HAP-1 (cell line): ENCODE data around the gene FAAP20.

ENCODE experiments used
- DNase-seq, 2 experiments: peaks; one replicate each; pipeline ENCODE4 v3.0.0-alpha.2; 2016 to 2020; ENCODE audit warnings: low spot score in 2 of 2
- H3K27me3 ChIP-seq: fragments of 250-450 bp; sonication (Bioruptor Pico); 2 replicates; pipeline ENCODE4 v1.5.1; 2020; ENCODE audit warnings: low read depth, mild to moderate bottlenecking, moderate library complexity
- H3K36me3 ChIP-seq: fragments of 250-450 bp; sonication (Bioruptor Pico); replicated peaks from 2 replicates; pipeline ENCODE4 v1.5.1; 2020; ENCODE audit warnings: mild to moderate bottlenecking
- H3K4me1 ChIP-seq: fragments of 250-450 bp; sonication (Bioruptor Pico); 2 replicates; pipeline ENCODE4 v1.5.1; 2020; ENCODE audit warnings: mild to moderate bottlenecking
- H3K4me3 ChIP-seq: fragments of 250-450 bp; sonication (Bioruptor Pico); 2 replicates; pipeline ENCODE4 v1.5.1; 2020; ENCODE audit warnings: mild to moderate bottlenecking, moderate library complexity
- H3K9me3 ChIP-seq: fragments of 250-450 bp; sonication (Bioruptor Pico); 2 replicates; pipeline ENCODE4 v1.5.1; 2020; ENCODE audit warnings: mild to moderate bottlenecking, moderate library complexity
- in situ Hi-C: fragments of 300-500 bp; cut with MboI; formaldehyde crosslinking; loops from 3 replicates; pipeline ENCODE4 v1.14.3; 2020; ENCODE audit warnings: low sequenced_read_pairs, inconsistent platforms, mixed read lengths

FAAP20 gene

GRCh38 chr1:2188336-2188735 lies 6.2 kb downstream of the FAAP20 start:
- H3K4me3 ChIP-seq: no peak overlapping the region
- H3K36me3 ChIP-seq: peaks cover 20% of the 10 kb centered on the region
- in situ Hi-C loops: loop anchor here (25.0 kb wide), 1 partner anchor 599 kb away; no protein-coding TSS in a partner anchor
- H3K9me3 ChIP-seq: no peaks in the 10 kb centered on the region
- peaks cover 4% of the 10 kb centered on the region; the same call in 1 of the 2 replicates for H3K4me1 ChIP-seq
- no peaks in the 10 kb centered on the region for H3K27me3 ChIP-seq
- no peak for DNase-seq

- in situ Hi-C loops: loop anchor here (25.0 kb wide), 1 partner anchor 600 kb away; no protein-coding TSS in a partner anchor
- Histone ChIP-seq H3K9me3 (no peaks in the 10 kb centered on the region), H3K36me3 (peaks cover 16% of the 10 kb centered on the region), H3K27me3 (no peaks in the 10 kb centered on the region), H3K4me1 (no peaks in the 10 kb centered on the region; the same call in 1 of the 2 replicates), H3K4me3 (no peak overlapping the region)
- DNase-seq: no peak
Observed at GRCh38 chr1:2187619-2188018, 7.0 kb downstream of the FAAP20 start.

GRCh38 chr1:2186901-2187300 lies 7.7 kb downstream of the FAAP20 start:
- in situ Hi-C loops: loop anchor here (25.0 kb wide), 1 partner anchor 600 kb away; no protein-coding TSS in a partner anchor
- Histone ChIP-seq H3K36me3 (peaks cover 9% of the 10 kb centered on the region; the same call in 1 of the 2 replicates), H3K4me3 (no peak overlapping the region), H3K9me3 (no peaks in the 10 kb centered on the region), H3K27me3 (no peaks in the 10 kb centered on the region), H3K4me1 (no peaks in the 10 kb centered on the region)
- DNase-seq: no peak

- H3K4me1 ChIP-seq: no peaks in the 10 kb centered on the region
- H3K27me3 ChIP-seq: no peaks in the 10 kb centered on the region
- DNase-seq: no peak
- no peak overlapping the region for H3K4me3 ChIP-seq
- H3K9me3 ChIP-seq: no peaks in the 10 kb centered on the region
- peaks cover 9% of the 10 kb centered on the region; the same call in 1 of the 2 replicates for H3K36me3 ChIP-seq
- in situ Hi-C loops: loop anchor here (25.0 kb wide), 1 partner anchor 601 kb away; no protein-coding TSS in a partner anchor
Observed at GRCh38 chr1:2185880-2186855, 8.4 kb downstream of the FAAP20 start.

- H3K36me3 ChIP-seq: peaks cover 5% of the 10 kb centered on the region; the same call in 1 of the 2 replicates
- no peak overlapping the region for H3K4me3 ChIP-seq
- H3K27me3 ChIP-seq: no peaks in the 10 kb centered on the region
- in situ Hi-C loops: loop anchor here (25.0 kb wide), 1 partner anchor 602 kb away; no protein-coding TSS in a partner anchor
- H3K9me3 ChIP-seq: no peaks in the 10 kb centered on the region
- no peak for DNase-seq
- no peaks in the 10 kb centered on the region for H3K4me1 ChIP-seq
Observed at GRCh38 chr1:2184934-2185333, 9.6 kb downstream of the FAAP20 start.

GRCh38 chr1:2184531-2184930 lies 10.0 kb downstream of the FAAP20 start:
- Histone ChIP-seq H3K27me3 (no peaks in the 10 kb centered on the region), H3K9me3 (no peaks in the 10 kb centered on the region), H3K36me3 (peaks cover 5% of the 10 kb centered on the region; the same call in 1 of the 2 replicates), H3K4me1 (no peaks in the 10 kb centered on the region), H3K4me3 (no peak overlapping the region)
- DNase-seq: no peak
- in situ Hi-C loops: loop anchor here (25.0 kb wide), 1 partner anchor 603 kb away; no protein-coding TSS in a partner anchor

GRCh38 chr1:2183937-2184334 lies 10.6 kb downstream of the FAAP20 start:
- H3K4me3 ChIP-seq: no peak overlapping the region
- H3K27me3 ChIP-seq: no peaks in the 10 kb centered on the region
- no peaks in the 10 kb centered on the region for H3K9me3 ChIP-seq
- H3K4me1 ChIP-seq: no peaks in the 10 kb centered on the region
- peaks cover 5% of the 10 kb centered on the region; the same call in 1 of the 2 replicates for H3K36me3 ChIP-seq
- in situ Hi-C loops: loop anchor here (25.0 kb wide), 1 partner anchor 603 kb away; no protein-coding TSS in a partner anchor
- no peak for DNase-seq

- DNase-seq: no peak
- H3K4me3 ChIP-seq: no peak overlapping the region
- H3K36me3 ChIP-seq: peaks cover 8% of the 10 kb centered on the region; the same call in 1 of the 2 replicates
- no peaks in the 10 kb centered on the region for H3K27me3 ChIP-seq
- no peaks in the 10 kb centered on the region for H3K4me1 ChIP-seq
- in situ Hi-C loops: loop anchor here (25.0 kb wide), 1 partner anchor 605 kb away; no protein-coding TSS in a partner anchor
- no peaks in the 10 kb centered on the region for H3K9me3 ChIP-seq
Observed at GRCh38 chr1:2182376-2182775, 12.2 kb downstream of the FAAP20 start.

GRCh38 chr1:2181752-2182151 lies 12.8 kb downstream of the FAAP20 start:
- Histone ChIP-seq H3K27me3 (no peaks in the 10 kb centered on the region), H3K9me3 (no peaks in the 10 kb centered on the region), H3K4me3 (no peak overlapping the region), H3K4me1 (no peaks in the 10 kb centered on the region), H3K36me3 (peaks cover 8% of the 10 kb centered on the region; the same call in 1 of the 2 replicates)
- DNase-seq: no peak
- in situ Hi-C loops: loop anchor here (25.0 kb wide), 1 partner anchor 606 kb away; no protein-coding TSS in a partner anchor

GRCh38 chr1:2181271-2181670 lies 13.3 kb downstream of the FAAP20 start:
- H3K4me3 ChIP-seq: no peak overlapping the region
- H3K4me1 ChIP-seq: no peaks in the 10 kb centered on the region
- peaks cover 8% of the 10 kb centered on the region; the same call in 1 of the 2 replicates for H3K36me3 ChIP-seq
- DNase-seq: no peak
- H3K27me3 ChIP-seq: no peaks in the 10 kb centered on the region
- in situ Hi-C loops: loop anchor here (25.0 kb wide), 1 partner anchor 606 kb away; no protein-coding TSS in a partner anchor
- H3K9me3 ChIP-seq: no peaks in the 10 kb centered on the region

- in situ Hi-C loops: loop anchor here (25.0 kb wide), 1 partner anchor 607 kb away; no protein-coding TSS in a partner anchor
- no peaks in the 10 kb centered on the region for H3K9me3 ChIP-seq
- no peak for DNase-seq
- peaks cover 8% of the 10 kb centered on the region; the same call in 1 of the 2 replicates for H3K36me3 ChIP-seq
- no peak overlapping the region for H3K4me3 ChIP-seq
- H3K4me1 ChIP-seq: no peaks in the 10 kb centered on the region
- no peaks in the 10 kb centered on the region for H3K27me3 ChIP-seq
Observed at GRCh38 chr1:2180297-2181245, 14.0 kb downstream of the FAAP20 start.

GRCh38 chr1:2179283-2180013 lies 15.1 kb downstream of the FAAP20 start:
- no peak overlapping the region for H3K4me3 ChIP-seq
- H3K4me1 ChIP-seq: no peaks in the 10 kb centered on the region
- in situ Hi-C loops: loop anchor here (25.0 kb wide), 1 partner anchor 608 kb away; no protein-coding TSS in a partner anchor
- peaks cover 6% of the 10 kb centered on the region; the same call in 1 of the 2 replicates for H3K36me3 ChIP-seq
- no peaks in the 10 kb centered on the region for H3K27me3 ChIP-seq
- no peaks in the 10 kb centered on the region for H3K9me3 ChIP-seq
- DNase-seq: no peak
